Ovary (tissue), 3 donors: ENCODE measurements around the gene VASH2.

Source experiments
- CTCF ChIP-seq, 3 donors: fragments of 450-650 bp in 2 of 3; fragments of 200-600 bp in 1 of 3; IDR thresholded peaks; one replicate each; pipeline versions ENCODE4 v1.5.1 to v1.8.0; 2016 to 2022; ENCODE audit warnings: antibody characterized with exemption in 3 of 3, mild to moderate bottlenecking in 1 of 3
- EP300 ChIP-seq: sonication (generic); formaldehyde crosslinking; IDR thresholded peaks from one replicate; pipeline ENCODE4 v1.6.1; 2017; ENCODE audit warnings: antibody characterized with exemption
- POLR2A ChIP-seq: fragments of 450-650 bp; IDR thresholded peaks from one replicate; pipeline ENCODE4 v1.6.1; 2017; ENCODE audit warnings: antibody characterized with exemption, mild to moderate bottlenecking, moderate library complexity
- donor health status: DM: no; HTN: no; CAD: no.

- TF ChIP-seq CTCF (IDR thresholded peaks at IDR 0.05) (no peak), POLR2A (no peak), EP300 (no peak)
Measured at GRCh38 chr1:212917134-212917485, 33.2 kb upstream of the VASH2 start.
